ENCODE results near the gene UGT1A4.
"Not testable (repeated sequence)": the region's sequence is repeated elsewhere in the genome, so short reads cannot be mapped to it uniquely, and the experiment has no call there.

UGT1A4 gene

DNA sequence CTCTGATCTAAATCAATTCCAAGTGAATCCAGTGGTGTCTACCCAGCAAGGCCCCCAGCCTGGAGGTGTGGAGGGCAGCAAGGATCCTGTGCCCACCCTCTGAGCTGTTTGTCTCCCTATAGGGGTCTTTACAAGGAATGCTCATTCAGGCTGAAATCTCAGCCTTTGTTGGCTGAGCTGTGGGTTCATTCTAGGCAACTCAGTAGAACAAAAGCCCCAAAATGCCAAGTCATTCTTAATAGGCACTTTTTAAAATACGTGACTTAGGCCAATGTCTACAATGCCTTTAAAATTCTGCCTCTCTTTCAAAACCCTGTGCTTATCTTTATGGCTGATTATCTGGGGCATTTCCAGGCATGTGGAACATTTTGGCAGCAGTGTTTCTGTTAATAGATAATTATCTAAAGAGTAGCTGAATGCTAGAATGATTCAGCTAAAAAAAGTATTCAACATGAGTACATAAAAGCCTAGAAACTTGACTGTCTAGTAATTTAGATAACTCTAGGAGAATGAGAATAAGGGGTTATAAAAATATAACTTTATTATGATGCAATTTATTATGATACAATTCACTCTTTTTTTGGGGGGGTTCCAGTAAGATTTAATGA is 18.4 kb upstream of the UGT1A4 start:
- DNase-seq (ENCODE audit: low spot score) = no peak

DNA sequence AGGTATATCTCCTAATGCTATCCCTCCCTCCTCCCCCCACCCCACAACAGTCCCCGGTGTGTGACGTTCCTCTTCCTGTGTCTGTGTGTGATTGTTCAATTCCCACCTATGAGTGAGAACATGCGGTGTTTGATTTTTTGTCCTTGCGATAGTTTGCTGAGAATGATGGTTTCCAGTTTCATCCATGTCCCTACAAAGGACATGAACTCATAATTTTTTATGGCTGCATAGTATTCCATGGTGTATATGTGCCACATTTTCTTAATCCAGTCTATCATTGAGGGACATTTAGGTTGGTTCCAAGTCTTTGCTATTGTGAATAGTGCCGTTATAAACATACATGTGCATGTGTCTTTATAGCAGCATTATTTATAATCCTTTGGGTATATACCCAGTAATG is 17.7 kb upstream of the UGT1A4 start:
- DNase-seq (ENCODE audit: low spot score) = not testable (repeated sequence)

DNA sequence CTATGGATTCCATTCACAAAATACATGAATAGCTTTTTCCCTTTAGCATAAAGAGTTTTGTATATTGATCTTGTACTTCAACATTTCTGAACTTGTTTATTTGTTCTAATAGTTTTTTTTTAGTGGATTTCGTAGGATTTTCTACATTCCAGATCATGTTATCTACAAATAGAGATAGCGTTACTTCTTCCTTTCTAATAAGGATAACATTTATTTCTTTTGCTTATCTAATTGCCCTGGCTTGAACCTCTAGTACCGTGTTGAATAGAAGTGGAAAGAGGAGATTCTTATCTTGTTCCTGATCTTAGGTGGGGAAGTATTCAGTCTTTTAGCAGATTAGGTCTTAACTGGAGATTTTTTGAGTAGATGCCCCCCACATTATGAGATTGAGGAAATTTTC is 16.3 kb upstream of the UGT1A4 start:
- no peak for DNase-seq (ENCODE audit: low spot score)

DNA sequence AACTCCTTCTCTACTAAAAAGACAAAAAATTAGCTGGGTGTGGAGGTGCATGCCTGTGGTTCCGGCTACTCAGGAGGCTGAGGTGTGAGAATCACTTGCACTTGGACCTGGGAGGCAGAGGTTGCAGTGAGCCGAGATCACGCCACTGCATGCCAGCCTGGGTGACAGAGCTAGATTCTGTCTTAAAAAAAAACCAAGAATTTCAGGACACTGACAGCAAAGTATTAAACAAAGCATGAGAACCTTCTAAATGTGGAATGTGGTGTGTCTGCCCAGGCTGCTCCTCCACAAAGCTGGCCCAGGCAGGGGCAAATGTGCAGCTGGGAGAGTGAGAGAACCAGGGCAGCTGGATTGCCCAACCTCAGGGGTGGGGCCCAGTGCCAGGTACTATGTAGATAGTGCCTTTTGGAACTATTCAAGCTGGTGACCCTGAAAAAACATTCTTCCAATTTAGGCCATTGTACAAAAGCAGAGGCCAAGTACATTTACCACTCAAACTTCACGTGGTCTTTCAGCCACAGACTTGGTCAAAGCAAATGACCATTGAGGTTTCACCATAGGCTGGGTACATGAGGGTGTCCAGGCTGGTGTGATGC is 12.5 kb upstream of the UGT1A4 start:
- no peak for DNase-seq (ENCODE audit: low spot score)

DNA sequence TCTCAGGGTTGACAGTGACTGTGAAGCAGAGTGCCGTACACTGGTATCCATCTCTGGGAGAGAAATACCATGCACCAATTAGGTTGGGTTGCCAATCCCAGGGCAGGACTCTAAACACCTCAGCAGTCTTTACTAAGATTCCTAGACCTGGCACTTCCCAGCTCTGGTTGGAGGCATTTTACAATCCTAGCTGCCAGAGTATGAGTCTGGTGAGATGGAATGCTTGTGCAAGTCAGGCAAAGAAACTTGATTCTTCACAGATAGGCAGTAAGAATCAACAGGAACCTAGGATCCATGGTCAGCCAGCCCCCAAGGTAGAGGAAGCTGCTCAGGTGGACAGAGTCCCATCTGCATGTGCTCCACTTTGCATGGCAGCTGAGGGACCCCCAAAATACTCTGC is 11.8 kb upstream of the UGT1A4 start:
- no peak for DNase-seq (ENCODE audit: low spot score)

DNA sequence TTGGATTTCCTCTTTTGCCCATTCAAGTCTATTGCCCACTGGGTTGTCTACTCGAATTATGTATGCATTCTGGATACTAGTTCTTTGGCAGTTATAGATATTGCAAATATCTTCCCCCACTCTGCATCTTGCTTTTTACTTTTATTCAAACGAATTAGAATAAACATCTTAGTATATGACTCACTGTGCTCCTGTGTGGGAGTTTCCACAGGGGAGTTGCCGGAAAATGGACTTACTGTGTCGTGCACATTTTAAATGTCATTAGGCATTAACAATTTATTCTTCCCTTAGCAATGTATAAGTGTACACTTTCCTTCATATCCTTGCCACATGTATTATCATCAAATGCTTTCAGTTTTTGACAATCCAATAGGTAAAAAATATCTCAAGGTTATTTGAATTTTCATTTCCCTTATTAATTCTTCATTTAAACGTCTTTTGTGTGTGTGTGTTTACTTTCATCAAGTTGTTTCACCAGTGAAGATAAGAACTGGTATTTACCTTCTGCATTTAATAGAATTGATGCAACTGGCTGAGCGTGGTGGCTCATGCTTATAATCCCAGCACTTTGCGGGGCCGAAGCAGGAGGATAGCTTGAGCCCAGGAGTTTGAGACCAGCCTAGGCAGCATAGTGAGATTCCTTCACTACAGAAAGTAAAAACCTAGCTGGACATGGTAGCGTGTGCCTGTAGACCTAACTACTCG is 10.4 kb upstream of the UGT1A4 start:
- DNase-seq (ENCODE audit: low spot score) = no peak

DNA sequence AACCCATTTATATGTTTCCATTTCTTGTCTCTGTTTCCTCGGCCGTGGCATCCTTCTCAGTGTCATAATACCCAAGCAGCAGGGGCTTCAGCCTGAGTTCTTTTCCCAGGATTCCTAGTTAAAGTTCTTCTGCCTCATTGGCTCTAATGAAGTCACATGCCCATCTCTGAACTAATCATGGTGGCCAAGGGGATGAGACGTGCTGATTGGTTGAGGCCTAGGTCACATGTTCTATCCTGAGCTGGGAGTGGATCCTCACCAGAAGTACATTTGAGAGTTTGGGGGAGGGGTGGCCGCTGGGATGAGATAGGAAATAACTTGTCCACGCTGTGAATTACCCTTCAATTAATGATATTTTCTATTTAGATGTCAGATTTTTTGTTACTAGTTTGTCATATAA is 9.6 kb upstream of the UGT1A4 start:
- no peak for DNase-seq (ENCODE audit: low spot score)

DNA sequence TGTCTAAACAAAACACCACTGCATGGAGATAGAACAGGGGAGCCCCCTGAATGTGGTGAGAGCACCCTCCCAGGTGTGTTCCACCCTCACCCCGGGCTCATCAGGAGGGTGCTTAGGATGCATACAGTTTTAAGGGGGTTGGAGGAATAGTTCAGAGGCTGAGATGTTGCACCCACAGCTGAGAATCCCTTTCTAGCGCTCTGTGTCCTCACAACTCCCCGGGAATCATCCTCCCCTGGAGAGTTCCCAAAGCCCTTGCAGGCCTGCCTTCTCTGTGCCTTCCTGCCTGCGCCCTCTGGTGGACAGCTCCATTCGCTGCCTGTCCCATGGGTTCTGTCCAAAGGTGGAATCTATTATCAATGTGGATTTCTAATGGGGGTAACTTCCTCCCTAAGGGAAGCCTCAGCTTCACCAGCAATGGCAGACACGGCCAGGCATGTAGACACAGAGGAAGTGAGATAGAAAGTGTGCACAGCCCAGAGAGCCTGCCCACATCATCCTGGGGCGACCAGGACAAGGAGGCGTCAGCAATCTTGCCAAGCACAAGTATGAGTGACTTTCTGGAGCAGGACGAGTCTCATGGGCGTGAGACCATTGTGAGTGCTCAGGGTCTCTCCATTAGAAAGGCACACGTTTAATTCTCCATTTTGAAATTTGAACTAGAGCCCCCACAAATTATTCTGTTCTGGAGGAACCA is 7.1 kb upstream of the UGT1A4 start:
- DNase-seq (ENCODE audit: low spot score) = peak; percentile 44

DNA sequence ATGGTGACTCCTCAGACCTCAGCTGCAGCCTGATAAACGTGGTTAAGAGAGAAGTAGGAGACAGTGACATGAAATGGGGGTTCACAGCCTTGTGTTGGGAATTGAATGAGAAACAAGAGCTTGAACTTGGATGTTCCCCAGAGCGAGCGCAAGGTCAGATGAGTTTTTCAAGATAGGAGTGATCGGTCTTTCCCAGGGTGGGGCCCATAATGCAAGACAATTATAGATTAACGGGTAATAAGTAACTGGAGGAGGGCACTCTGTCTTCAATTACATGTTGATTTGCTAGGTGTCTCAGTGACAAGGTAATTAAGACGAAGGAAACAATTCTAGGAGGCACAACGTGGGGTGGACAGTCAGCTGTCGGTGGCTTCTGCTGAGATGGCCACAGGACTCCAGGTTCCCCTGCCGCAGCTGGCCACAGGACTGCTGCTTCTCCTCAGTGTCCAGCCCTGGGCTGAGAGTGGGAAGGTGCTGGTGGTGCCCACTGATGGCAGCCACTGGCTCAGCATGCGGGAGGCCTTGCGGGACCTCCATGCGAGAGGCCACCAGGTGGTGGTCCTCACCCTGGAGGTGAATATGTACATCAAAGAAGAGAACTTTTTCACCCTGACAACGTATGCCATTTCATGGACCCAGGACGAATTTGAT is 5.8 kb upstream of the UGT1A4 start, which contains the start of gene UGT1A5:
Gene UGT1A5, plus strand, starts transcription at position 297 of the 651 bp plus-strand sequence. Its CDS starts 85 bp downstream, at position 382.
- no peak for DNase-seq (ENCODE audit: low spot score)

DNA sequence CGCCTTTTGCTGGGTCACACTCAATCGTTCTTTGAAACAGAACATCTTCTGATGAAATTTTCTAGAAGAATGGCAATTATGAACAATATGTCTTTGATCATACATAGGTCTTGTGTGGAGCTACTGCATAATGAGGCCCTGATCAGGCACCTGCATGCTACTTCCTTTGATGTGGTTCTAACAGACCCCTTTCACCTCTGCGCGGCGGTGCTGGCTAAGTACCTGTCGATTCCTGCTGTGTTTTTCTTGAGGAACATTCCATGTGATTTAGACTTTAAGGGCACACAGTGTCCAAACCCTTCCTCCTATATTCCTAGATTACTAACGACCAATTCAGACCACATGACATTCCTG is 5.3 kb upstream of the UGT1A4 start:
- no peak for DNase-seq (ENCODE audit: low spot score)

DNA sequence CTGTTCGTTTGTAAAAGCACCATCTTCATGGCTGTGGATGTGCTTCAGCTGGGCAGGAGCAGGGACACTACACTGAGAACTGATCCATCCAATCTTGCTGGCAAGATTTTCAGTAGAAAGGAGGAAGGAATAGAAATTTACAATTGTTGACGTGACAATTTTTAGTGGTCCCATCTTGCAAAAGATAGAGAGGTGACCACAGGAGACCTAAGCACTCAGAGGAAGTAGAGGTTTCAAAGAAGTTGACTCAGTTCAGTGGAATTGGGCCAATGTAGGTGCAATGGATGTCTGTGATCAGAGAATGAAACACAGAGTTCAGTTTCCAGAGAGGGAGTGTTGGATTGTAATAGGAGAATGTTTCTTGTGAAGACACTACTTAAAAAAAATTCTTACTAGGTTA is 4.4 kb upstream of the UGT1A4 start:
- DNase-seq (ENCODE audit: low spot score) = no peak

DNA sequence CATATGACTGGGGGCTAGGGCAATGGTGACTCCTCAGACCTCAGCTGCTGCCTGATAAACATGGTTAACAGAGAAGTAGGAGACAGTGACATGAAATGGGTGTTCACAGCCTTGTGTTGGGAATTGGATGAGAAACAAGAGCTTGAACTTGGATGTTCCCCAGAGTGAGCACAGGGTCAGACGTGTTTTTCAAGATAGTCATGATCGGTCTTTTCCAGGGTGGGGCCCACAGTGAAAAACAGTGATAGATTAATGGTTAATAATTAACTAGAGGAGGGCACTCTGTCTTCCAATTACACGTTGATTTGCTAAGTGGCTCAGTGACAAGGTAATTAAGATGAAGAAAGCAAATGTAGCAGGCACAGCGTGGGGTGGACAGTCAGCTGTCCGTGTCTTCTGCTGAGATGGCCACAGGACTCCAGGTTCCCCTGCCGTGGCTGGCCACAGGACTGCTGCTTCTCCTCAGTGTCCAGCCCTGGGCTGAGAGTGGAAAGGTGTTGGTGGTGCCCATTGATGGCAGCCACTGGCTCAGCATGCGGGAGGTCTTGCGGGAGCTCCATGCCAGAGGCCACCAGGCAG is 10.3 kb downstream of the UGT1A4 start, which contains the start of gene UGT1A3:
Gene UGT1A3, plus strand, starts transcription at position 320 of the 579 bp plus-strand sequence. Its CDS starts 85 bp downstream, at position 405.
- no peak for DNase-seq (ENCODE audit: low spot score)

DNA sequence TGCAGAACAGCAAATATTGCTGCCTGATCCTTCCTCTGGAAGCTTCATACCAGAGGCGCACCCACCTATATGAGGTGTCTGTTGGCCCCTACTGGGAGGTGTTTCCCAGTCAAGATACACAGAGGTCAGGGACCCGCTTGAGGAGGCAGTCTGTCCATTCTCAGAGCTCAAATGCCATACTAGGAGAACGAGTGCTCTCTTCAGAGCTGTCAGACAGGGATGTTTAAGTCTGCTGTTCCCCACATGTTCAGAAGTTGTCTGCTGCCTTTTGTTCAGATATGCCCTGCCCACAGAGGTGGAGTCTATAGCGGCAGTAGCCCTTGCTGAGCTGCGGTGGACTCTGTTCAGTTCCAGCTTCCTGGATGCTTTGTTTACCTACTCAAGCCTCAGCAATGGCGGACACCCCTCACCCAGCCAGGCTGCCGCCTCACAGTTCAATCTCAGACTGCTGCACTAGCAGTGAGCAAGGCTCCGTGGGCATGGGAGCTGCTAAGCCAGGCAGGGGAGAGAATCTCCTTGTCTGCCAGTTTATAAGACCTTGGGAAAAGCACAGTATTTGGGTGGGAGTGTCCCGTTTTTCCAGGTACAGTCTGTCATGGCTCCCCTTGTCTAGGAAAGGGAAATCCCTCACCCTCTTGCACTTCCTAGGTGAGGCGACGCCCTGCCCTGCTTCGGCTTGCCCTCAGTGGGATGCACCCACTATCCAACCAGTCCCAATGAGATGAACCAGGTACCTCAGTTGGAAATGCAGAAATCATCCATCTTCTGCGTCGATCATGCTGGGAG is 18.5 kb downstream of the UGT1A4 start:
- DNase-seq (ENCODE audit: low spot score) = not testable (repeated sequence)

DNA sequence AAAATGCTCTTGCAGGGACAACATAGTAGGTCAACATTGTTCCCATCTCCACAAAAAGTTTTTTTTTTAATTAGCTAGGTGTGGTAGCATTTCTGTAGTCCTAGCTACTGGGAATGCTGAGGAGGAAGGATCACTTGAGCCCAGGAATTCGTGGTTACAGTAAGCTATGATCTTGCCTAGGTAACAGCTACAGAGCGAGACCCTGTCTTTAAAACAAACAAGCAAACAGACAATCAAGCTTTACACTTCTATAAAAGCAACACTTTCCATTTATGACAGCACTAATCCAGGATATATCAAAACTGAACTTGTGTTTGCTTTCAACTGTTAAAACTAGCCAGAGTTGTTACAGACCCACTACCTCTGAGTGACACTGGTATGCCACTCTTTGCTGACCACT is 22.3 kb downstream of the UGT1A4 start:
- DNase-seq (ENCODE audit: low spot score) = no peak

DNA sequence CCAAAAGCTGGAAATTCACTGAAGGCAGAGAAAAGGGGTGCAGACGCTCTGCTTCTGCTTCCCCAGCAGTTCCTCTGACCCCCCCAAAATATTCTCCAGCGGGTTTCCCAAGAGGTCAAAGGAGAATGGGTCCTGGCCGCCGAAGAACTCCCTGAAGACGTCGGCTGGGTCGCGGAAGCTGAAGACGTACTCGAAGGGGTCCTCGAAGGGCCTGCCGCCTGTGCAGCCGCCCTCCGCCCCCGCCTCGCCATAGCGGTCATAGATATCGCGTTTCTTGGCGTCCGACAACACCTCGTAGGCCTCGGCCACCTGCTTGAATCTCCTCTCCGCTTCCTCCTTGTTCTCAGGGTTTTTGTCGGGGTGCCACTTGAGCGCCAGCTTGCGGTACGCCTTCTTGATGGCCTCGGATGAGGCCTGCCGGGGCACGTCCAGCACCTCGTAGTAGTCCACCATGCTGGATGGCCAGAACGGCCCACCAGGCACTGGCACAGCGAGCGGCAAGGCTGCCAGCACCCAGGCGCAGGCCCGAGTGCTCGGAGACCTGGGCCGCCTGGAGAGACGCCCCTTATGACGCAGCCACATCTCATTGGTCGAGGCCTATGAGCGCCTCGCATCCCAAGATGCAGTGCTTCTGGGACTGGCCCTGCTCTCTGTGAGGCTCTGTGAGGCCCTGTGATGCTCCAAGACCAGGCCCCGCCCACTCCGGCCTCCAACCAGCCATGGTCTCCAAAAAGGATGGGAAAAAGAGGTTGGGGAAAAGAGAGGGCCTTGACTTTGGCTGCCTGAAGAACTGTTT is 25.1 kb downstream of the UGT1A4 start:
- no peak for DNase-seq (ENCODE audit: low spot score)

DNA sequence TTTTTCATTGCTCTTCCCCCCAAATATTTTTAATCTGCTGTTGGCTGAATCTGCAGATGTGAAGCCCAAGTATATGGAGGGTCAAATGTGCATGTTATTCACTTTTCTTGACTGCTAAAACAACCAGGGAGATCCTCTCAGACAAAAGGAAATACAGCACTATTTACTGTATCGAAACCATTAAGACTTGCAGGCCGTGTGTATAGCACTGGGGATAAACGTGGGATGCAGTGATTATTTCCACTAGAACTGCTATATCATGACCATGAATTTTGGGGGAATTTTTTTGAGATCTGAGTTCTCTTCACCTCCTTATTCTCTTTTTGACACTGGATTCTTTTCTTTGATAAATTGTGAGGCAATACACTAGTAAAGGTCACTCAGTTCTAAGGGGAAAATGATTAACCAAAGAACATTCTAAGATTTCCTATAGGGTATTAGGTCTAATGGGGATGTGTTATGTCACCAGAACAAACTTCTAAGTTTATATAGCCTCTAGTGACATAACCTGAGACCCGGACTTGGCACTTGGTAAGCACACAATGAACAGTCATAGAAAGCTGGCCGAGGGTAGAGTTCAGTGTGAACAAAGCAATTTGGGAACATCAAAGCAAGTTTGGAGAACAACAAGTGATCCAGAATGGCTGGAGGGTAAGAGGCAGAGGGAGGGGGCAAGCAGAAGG is 26.7 kb downstream of the UGT1A4 start:
- no peak for DNase-seq (ENCODE audit: low spot score)

DNA sequence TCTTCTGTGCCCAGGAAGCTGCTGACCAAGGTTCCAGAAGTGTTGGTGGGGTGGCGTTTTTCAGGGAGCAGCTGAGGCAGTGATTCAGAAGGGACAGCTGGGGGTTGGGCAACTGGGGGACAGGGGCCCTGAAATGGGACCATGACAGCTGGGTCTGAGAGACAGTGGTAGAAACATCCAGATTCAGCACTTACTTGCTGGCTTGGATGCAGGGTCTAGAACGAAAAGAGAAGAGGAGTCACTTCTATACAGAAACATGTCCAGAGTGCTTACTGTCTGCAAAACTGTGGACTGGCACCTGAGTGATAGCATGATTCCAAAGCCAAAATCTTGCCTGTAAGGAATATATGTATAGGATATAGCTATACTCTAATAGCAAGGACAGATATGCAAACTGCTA is 27.3 kb downstream of the UGT1A4 start:
- DNase-seq (ENCODE audit: low spot score) = not testable (repeated sequence)

DNA sequence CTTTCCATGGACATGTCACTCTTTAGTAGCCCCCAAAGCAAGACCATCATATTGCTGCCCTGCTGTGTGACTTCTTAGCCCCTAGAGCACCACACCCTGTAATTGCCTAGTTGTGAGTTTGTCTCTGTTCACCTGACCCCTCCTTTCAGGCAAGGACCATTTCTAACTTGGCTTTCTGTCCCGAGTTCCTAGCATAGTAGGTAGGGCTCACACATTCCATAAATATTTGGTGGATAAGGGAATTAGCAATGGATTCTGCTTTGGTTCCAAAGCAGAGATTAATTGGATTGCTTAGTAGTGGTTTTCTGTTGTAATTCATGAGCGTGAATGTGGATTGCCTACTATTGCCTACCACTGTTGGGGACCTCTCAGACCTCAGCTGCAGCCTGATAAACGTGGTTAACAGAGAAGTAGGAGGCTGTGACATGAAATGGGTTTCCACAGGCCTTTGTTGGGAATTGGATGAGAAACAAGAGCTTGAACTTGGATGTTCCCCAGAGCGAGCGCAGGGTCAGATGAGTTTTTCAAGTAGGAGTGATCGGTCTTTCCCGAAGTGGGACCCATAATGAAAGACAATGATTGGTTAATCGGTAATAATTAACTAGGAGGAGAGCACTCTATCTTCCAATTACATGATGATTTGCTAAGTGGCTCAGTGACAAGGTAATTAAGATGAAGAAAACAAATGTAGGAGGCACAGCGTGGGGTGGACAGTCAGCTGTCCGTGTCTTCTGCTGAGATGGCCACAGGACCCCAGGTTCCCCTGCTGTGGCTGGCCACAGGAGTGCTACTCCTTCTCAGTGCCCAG is 28.1 kb downstream of the UGT1A4 start:
- no peak for DNase-seq (ENCODE audit: low spot score)

DNA sequence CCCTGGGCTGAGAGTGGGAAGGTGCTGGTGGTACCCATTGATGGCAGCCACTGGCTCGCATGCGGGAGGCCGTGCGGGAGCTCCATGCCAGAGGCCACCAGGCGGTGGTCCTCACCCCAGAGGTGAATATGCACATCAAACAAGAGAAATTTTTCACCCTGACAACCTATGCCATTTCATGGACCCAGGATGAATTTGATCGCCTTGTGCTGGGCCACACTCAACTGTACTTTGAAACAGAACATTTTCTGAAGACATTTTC is 28.7 kb downstream of the UGT1A4 start:
- no peak for DNase-seq (ENCODE audit: low spot score)

Data from CD4-positive, alpha-beta T cell treated with Interleukin-6 at 100 ng/mL for 8 hours (primary cell).